Endothelial cell of umbilical vein (primary cell): ENCODE data around the gene FAM219A. TPM values are rescaled to one million over a fixed set of nuclear protein-coding genes. Genes with fewer than 3 reads are reported as not detected.

Experiments
- BruUV-seq: library from RNA; stranded (reverse); fragments of 400-500 nt; replicated peaks from 2 replicates; lab custom pipeline; 2021; lab: Mats Ljungman, UMichigan
- CTCF ChIA-PET: fragments of 300-600, 350-600 bp; sonication (Branson Sonifier 250); formaldehyde crosslinking; loops from one replicate; lab custom pipeline; 2021; ENCODE audit warnings: antibody characterized with exemption, inconsistent platforms; lab: Charles Lee
- POLR2A ChIA-PET: fragments of 300-600, 350-600 bp; sonication (Branson Sonifier 250); formaldehyde crosslinking; loops from one replicate; lab custom pipeline; 2021; ENCODE audit warnings: antibody characterized with exemption, inconsistent platforms; lab: Charles Lee
- DNase-seq: peaks from one replicate; pipeline ENCODE4 v3.0.0-alpha.2; 2011; ENCODE audit warnings: low read depth, low spot score
- FAIRE-seq: peaks from 2 replicates; lab custom pipeline; 2011; peaks lifted over from hg19 to GRCh38; lab: Jason Lieb, UNC
- H2AFZ ChIP-seq: 2 replicates; pipeline ENCODE4 v1.6.0; 2012; ENCODE audit warnings: low read depth, low read length, control low read depth, inconsistent platforms
- H3K27ac ChIP-seq: 2 replicates; pipeline ENCODE4 v1.5.1; 2011; ENCODE audit warnings: low read depth, mild to moderate bottlenecking, control low read depth, low read length, moderate library complexity; ENCODE audit not compliant: insufficient read depth
- H3K27me3 ChIP-seq, 2 experiments: 2 replicates each; pipeline versions ENCODE4 v1.6.0 to v1.6.1; 2011; ENCODE audit warnings: low read length in 2 of 2, mixed read lengths in 1 of 2; ENCODE audit not compliant: control insufficient read depth in 2 of 2, insufficient read depth in 2 of 2
- H3K36me3 ChIP-seq, 2 experiments: 2 replicates in 1 of 2; 3 replicates in 1 of 2; pipeline ENCODE4 v1.5.1; 2011; ENCODE audit warnings: low read length in 2 of 2, mild to moderate bottlenecking in 1 of 2, moderate library complexity in 1 of 2; ENCODE audit not compliant: control insufficient read depth in 2 of 2, insufficient read depth in 2 of 2; ENCODE audit errors: extremely low read depth in 1 of 2
- H3K4me1 ChIP-seq: 3 replicates; pipeline ENCODE4 v1.5.1; 2011; ENCODE audit warnings: mild to moderate bottlenecking, low read length; ENCODE audit not compliant: control insufficient read depth, insufficient read depth; ENCODE audit errors: extremely low read depth
- H3K4me2 ChIP-seq: 2 replicates; pipeline ENCODE4 v1.6.1; 2011; ENCODE audit warnings: low read length, control low read depth, mixed read lengths; ENCODE audit not compliant: insufficient read depth
- H3K4me3 ChIP-seq, 3 experiments: fragments of 200-600 bp in 1 of 3; sonication (generic), shearing (Covaris generic) in 1 of 3; replicated peaks in 1 of 3; 2 replicates each; pipeline ENCODE4 v1.5.1; 2011 to 2016; ENCODE audit warnings: control low read depth in 3 of 3, low read length in 3 of 3, mild to moderate bottlenecking in 2 of 3, inconsistent platforms in 1 of 3, low read depth in 1 of 3, moderate library complexity in 1 of 3; ENCODE audit not compliant: insufficient read depth in 1 of 3
- H3K79me2 ChIP-seq: 2 replicates; pipeline ENCODE4 v1.6.0; 2012; ENCODE audit warnings: low read length, inconsistent platforms; ENCODE audit not compliant: control insufficient read depth, insufficient read depth
- H3K9ac ChIP-seq: replicated peaks from 2 replicates; pipeline ENCODE3; 2011; ENCODE audit warnings: low read length, control low read depth; ENCODE audit not compliant: insufficient read depth; ENCODE audit errors: extremely low read depth
- H3K9me1 ChIP-seq: replicated peaks from 3 replicates; pipeline ENCODE4 v1.6.0; 2011; ENCODE audit warnings: mild to moderate bottlenecking, low read length; ENCODE audit not compliant: control insufficient read depth, insufficient read depth; ENCODE audit errors: extremely low read depth
- H3K9me3 ChIP-seq: replicated peaks from 2 replicates; pipeline ENCODE4 v1.5.1; 2012; ENCODE audit warnings: low read length, inconsistent platforms; ENCODE audit not compliant: control insufficient read depth, insufficient read depth
- H4K20me1 ChIP-seq: replicated peaks from 2 replicates; pipeline ENCODE3; 2011; ENCODE audit warnings: mild to moderate bottlenecking, low read length; ENCODE audit not compliant: control insufficient read depth, insufficient read depth; ENCODE audit errors: extremely low read depth
- EZH2 ChIP-seq: IDR thresholded peaks from 2 replicates; pipeline ENCODE4 v1.6.1; 2012; ENCODE audit warnings: borderline replicate concordance, low read depth, mild to moderate bottlenecking, moderate library complexity, low read length, inconsistent platforms; ENCODE audit not compliant: severe bottlenecking
- FOS ChIP-seq: IDR thresholded peaks from 2 replicates; pipeline ENCODE4 v1.6.1; 2011; ENCODE audit warnings: mild to moderate bottlenecking, low read length, moderate library complexity, borderline replicate concordance; ENCODE audit not compliant: insufficient read depth
- GATA2 ChIP-seq: IDR thresholded peaks from 2 replicates; pipeline ENCODE4 v1.7.0; 2011; ENCODE audit warnings: low read depth, mild to moderate bottlenecking, moderate library complexity, mixed read lengths, low read length; ENCODE audit not compliant: insufficient read length, insufficient read depth
- JUN ChIP-seq: IDR thresholded peaks from 2 replicates; pipeline ENCODE4 v1.6.1; 2011; ENCODE audit warnings: borderline replicate concordance, low read depth; ENCODE audit not compliant: insufficient read length, insufficient read depth
- MAX ChIP-seq: IDR thresholded peaks from 2 replicates; pipeline ENCODE4 v1.6.1; 2011; ENCODE audit not compliant: insufficient read depth, insufficient read length
- MYC ChIP-seq: IDR thresholded peaks from one replicate; pipeline ENCODE4 v1.6.1; 2011; ENCODE audit warnings: mild to moderate bottlenecking, low read depth, low read length
- POLR2A ChIP-seq: IDR thresholded peaks from 2 replicates; pipeline ENCODE4 v1.6.1; 2012; ENCODE audit warnings: low read depth, mild to moderate bottlenecking, control low read depth, low read length
- POLR2AphosphoS5 ChIP-seq: IDR thresholded peaks from 2 replicates; pipeline ENCODE4 v1.6.1; 2012; ENCODE audit warnings: low read depth, mild to moderate bottlenecking, control low read depth, low read length, moderate library complexity; ENCODE audit not compliant: insufficient read depth
- dilution Hi-C: fragments of 300-500 bp; cut with MboI; formaldehyde crosslinking; loops from one replicate; pipeline ENCODE4 v1.15.0; 2019; ENCODE audit warnings: low sequenced_read_pairs; ENCODE audit not compliant: extremely low pct_ligation_motif_present
- intact Hi-C: fragments of 100-400 bp; cut with micrococcal nuclease; formaldehyde crosslinking; loops from one replicate; pipeline ENCODE4 v1.10.0; 2022
- polyA plus RNA-seq, 4 experiments: library from polyadenylated mRNA; depleted of rRNA in 3 of 4; stranded (reverse) in 3 of 4; unstranded in 1 of 4; fragments of >200 nt; gene quantifications; 2 replicates each; pipeline versions ENCODE4 v1.2.1 to v1.2.3, GENCODE V29; 2011 to 2012; ENCODE audit warnings: missing spikeins in 1 of 4
- total RNA-seq: library from RNA; stranded (reverse); gene quantifications from 2 replicates; pipeline ENCODE4 v1.2.3, GENCODE V29; 2021
- TF ChIP-seq, protein P1 (sequence below), 2 donors: IDR thresholded peaks; 1 replicate in 1 of 2; 2 replicates in 1 of 2; pipeline ENCODE4 v1.5.1; 2011; ENCODE audit warnings: low read length in 2 of 2, mild to moderate bottlenecking in 2 of 2, moderate library complexity in 2 of 2, control low read depth in 1 of 2, inconsistent platforms in 1 of 2, low read depth in 1 of 2; ENCODE audit not compliant: insufficient read depth in 1 of 2; ENCODE audit errors: extremely low read depth in 1 of 2

The FAM219A gene
- total and polyA plus RNA-seq, 2 donors (not counting 3 experiments of a cell fraction or from before 2014, with no cell fraction given) = 18.1 to 35.7 TPM

DNA sequence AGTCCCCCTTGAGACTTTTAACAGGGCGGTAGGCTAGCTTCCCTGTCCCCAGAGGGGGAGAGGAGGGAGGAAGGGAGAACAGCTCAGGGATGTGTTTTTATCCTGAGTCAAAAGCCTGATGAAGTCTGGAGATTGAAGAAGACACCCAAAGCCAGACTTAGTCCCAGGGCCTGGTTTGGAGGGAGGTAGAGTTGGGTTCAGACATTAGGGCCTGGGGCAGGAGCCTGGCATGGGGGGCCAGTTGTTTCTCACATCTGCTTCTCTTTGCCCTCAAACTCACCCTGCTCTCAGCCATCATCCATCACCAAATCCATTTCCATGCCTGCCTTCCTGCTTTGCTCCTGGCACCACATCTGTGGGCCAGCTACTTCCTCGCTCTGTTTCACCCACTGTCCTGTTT lies 84.6 kb downstream of the FAM219A start:
- ChIA-PET CTCF (interaction anchor here (1.3 to 9.4 kb wide), 3 partner anchors 30 to 230 kb away, joined by 4 to 152 read pairs (median 11); no protein-coding TSS in a partner anchor), POLR2A (no interaction called here)
- no peak overlapping the region for H3K27ac ChIP-seq
- no peaks in the 10 kb centered on the region for H4K20me1 ChIP-seq
- intact Hi-C loops = no loop called here
- H3K27me3 ChIP-seq = no peaks in the 10 kb centered on the region
- dilution Hi-C loops = no loop called here
- H3K9me1 ChIP-seq = no peaks in the 10 kb centered on the region
- no TSS peak for BruUV-seq
- H2AFZ ChIP-seq = no peak overlapping the region
- no peak overlapping the region for H3K4me2 ChIP-seq
- H3K4me3 ChIP-seq = no peak overlapping the region
- no peaks in the 10 kb centered on the region for H3K36me3 ChIP-seq
- no peak for TF ChIP-seq MAX
- DNase-seq (no peak), FAIRE-seq (no peak)
- no peaks in the 10 kb centered on the region for H3K9me3 ChIP-seq
- H3K4me1 ChIP-seq = peaks cover 2% of the 10 kb centered on the region
- no peak overlapping the region for H3K9ac ChIP-seq
- H3K79me2 ChIP-seq = no peaks in the 10 kb centered on the region

DNA sequence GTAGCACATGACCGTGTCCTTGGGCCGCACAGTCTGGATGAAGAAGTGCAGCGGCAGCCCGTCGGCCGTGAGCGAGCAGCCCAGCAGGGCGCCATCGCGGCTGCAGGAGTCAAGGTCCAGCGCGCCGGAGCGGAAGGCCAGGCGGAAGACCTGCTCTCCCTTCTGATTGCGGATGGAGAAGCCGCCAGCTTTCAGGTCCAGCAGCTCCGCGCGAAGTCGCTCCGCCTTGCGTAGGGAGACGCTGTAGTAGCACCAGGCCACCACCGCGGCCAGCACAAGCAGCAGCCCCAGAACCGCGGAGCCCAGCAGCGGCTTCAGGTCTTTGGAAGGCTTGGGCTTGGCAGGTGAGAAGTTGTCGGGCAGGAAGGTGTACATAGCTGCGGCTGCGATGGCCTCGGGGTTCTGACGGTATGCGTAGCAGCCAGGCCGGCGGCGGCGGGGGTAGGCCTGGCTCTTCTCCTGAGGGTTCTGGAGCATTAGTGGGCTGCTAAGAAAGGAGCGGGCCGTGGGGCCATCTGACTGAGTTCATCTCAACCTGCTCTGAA lies 85.8 kb downstream of the FAM219A start:
- H3K79me2 ChIP-seq = no peaks in the 10 kb centered on the region
- H4K20me1 ChIP-seq = no peaks in the 10 kb centered on the region
- H2AFZ ChIP-seq = no peak overlapping the region
- FAIRE-seq = no peak
- peaks cover 2% of the 10 kb centered on the region for H3K4me1 ChIP-seq
- H3K36me3 ChIP-seq = no peaks in the 10 kb centered on the region
- dilution Hi-C loops = no loop called here
- H3K9me3 ChIP-seq = no peaks in the 10 kb centered on the region
- no peak overlapping the region for H3K27ac ChIP-seq
- no peaks in the 10 kb centered on the region for H3K9me1 ChIP-seq
- no TSS peak for BruUV-seq
- POLR2A ChIA-PET = no interaction called here
- H3K9ac ChIP-seq = no peak overlapping the region
- H3K4me2 ChIP-seq = no peak overlapping the region
- DNase-seq = no peak
- intact Hi-C loops = no loop called here
- CTCF ChIA-PET = interaction anchor here (1.3 to 9.4 kb wide), 2 partner anchors 39 to 231 kb away, joined by 4 to 152 read pairs; no protein-coding TSS in a partner anchor
- no peak overlapping the region for H3K4me3 ChIP-seq
- H3K27me3 ChIP-seq = no peaks in the 10 kb centered on the region
- no peak for TF ChIP-seq POLR2AphosphoS5
- no peak for TF ChIP-seq POLR2A
- no peak for TF ChIP-seq EZH2
- TF ChIP-seq MYC = no peak
- no peak for TF ChIP-seq MAX
- TF ChIP-seq FOS = no peak
- no peak for TF ChIP-seq GATA2
- TF ChIP-seq JUN = no peak
- TF ChIP-seq, protein P1, sequence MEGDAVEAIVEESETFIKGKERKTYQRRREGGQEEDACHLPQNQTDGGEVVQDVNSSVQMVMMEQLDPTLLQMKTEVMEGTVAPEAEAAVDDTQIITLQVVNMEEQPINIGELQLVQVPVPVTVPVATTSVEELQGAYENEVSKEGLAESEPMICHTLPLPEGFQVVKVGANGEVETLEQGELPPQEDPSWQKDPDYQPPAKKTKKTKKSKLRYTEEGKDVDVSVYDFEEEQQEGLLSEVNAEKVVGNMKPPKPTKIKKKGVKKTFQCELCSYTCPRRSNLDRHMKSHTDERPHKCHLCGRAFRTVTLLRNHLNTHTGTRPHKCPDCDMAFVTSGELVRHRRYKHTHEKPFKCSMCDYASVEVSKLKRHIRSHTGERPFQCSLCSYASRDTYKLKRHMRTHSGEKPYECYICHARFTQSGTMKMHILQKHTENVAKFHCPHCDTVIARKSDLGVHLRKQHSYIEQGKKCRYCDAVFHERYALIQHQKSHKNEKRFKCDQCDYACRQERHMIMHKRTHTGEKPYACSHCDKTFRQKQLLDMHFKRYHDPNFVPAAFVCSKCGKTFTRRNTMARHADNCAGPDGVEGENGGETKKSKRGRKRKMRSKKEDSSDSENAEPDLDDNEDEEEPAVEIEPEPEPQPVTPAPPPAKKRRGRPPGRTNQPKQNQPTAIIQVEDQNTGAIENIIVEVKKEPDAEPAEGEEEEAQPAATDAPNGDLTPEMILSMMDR (IDR thresholded peaks at IDR 0.05; ENCODE audit: extremely low read depth in 1 of 2, insufficient read depth in 1 of 2, low read depth in 1 of 2, low read length in 2 of 2) = no peak
